IgD-negative memory B cell (primary cell): Measurements from ENCODE around the gene CC2D2A. TPM values are rescaled to one million over a fixed set of nuclear protein-coding genes. Genes with fewer than 3 reads are reported as not detected.
"Not testable (repeated sequence)": the region's sequence is repeated elsewhere in the genome, so short reads cannot be mapped to it uniquely, and the experiment has no call there.

Source experiments
- H3K27ac Mint-ChIP-seq, 3 donors: one replicate each; pipeline ENCODE4 v1.8.0; 2020 to 2022; ENCODE audit warnings: mild to moderate bottlenecking in 3 of 3, mixed read lengths in 3 of 3, moderate library complexity in 1 of 3
- H3K27me3 Mint-ChIP-seq: one replicate; pipeline ENCODE4 v1.8.0; 2021; ENCODE audit warnings: mixed read lengths
- H3K36me3 Mint-ChIP-seq: one replicate; pipeline ENCODE4 v1.8.0; 2020; ENCODE audit warnings: mild to moderate bottlenecking, mixed read lengths
- H3K4me1 Mint-ChIP-seq, 3 donors: one replicate each; pipeline ENCODE4 v1.8.0; 2020 to 2022; ENCODE audit warnings: mixed read lengths in 3 of 3, mild to moderate bottlenecking in 1 of 3
- H3K4me3 Mint-ChIP-seq, 4 donors: one replicate each; pipeline ENCODE4 v1.8.0; 2020 to 2022; ENCODE audit warnings: mild to moderate bottlenecking in 4 of 4, mixed read lengths in 4 of 4, moderate library complexity in 3 of 4
- H3K9me3 Mint-ChIP-seq, 3 donors: one replicate each; pipeline ENCODE4 v1.8.0; 2020 to 2021; ENCODE audit warnings: mixed read lengths in 3 of 3, mild to moderate bottlenecking in 1 of 3
- polyA plus RNA-seq: library from polyadenylated mRNA; unstranded; fragments of 300-500 nt; fragmentation: Illumina TruSeq; gene quantifications from one replicate; pipeline ENCODE4 v1.2.3, GENCODE V29; 2021

The CC2D2A gene
- polyA plus RNA-seq, 1 donor from 2014 or later: not detected

GRCh38 chr4:15517681-15518080 is 48.0 kb downstream of the CC2D2A start:
- H3K27me3 Mint-ChIP-seq, H3K4me3 Mint-ChIP-seq, H3K9me3 Mint-ChIP-seq, H3K4me1 Mint-ChIP-seq, H3K36me3 Mint-ChIP-seq: not testable (repeated sequence)
- H3K27ac Mint-ChIP-seq: peak overlapping the region in 1 of 3 donors; percentile 92

GRCh38 chr4:15521442-15522039 is 51.9 kb downstream of the CC2D2A start:
- Mint-ChIP-seq H3K4me1 (no peaks in the 10 kb centered on the region), H3K9me3 (peaks cover 0 to 9% (median 6%) of the 10 kb centered on the region in 3 donors), H3K4me3 (no peak overlapping the region), H3K27me3 (no peaks in the 10 kb centered on the region), H3K36me3 (no peaks in the 10 kb centered on the region), H3K27ac (no peak overlapping the region)

- H3K27ac Mint-ChIP-seq: no peak overlapping the region
- H3K27me3 Mint-ChIP-seq: no peaks in the 10 kb centered on the region
- peaks cover 1% of the 10 kb centered on the region for H3K36me3 Mint-ChIP-seq
- H3K4me1 Mint-ChIP-seq: no peaks in the 10 kb centered on the region
- no peak overlapping the region for H3K4me3 Mint-ChIP-seq
- H3K9me3 Mint-ChIP-seq: no peaks in the 10 kb centered on the region
Measured at GRCh38 chr4:15525080-15525479, 55.4 kb downstream of the CC2D2A start.

DNA sequence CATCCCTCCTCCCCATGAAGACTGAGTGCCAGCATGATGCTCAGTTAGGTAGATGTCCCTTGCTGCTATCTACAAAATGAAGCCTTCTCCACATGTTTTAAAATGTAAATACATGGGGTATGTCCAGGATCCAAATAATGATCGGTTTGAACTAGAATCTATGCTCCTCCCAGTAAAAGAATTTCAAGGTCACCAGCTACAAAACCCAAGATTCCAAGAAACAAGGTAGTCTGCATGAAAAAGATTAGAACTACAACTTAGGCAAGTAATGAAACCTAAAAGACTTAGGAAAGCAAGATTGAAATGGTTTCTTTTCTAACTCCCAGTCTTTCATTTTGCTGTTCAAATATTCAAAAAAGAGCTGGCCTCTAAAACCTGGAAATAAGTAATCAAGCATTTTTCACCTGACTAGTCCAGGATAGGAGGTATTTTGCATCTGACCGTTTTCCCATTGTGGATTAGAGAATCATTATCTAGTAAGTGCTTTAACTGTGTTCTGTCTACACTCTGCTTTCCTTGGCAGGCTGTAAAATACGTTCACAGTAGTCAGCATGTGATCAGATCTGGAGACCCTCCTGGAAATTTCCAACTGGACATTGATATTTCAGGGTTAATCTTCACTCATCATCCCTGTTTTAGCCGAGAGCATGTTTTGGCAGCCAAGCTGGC is 57.4 kb downstream of the CC2D2A start:
- Mint-ChIP-seq H3K4me3 (no peak overlapping the region), H3K4me1 (no peaks in the 10 kb centered on the region), H3K27me3 (no peaks in the 10 kb centered on the region), H3K36me3 (peaks cover 1% of the 10 kb centered on the region), H3K9me3 (no peaks in the 10 kb centered on the region), H3K27ac (peak overlapping the region in 1 of 3 donors; percentile 14)

- H3K27me3 Mint-ChIP-seq: no peaks in the 10 kb centered on the region
Measured at GRCh38 chr4:15531792-15532191, 62.1 kb downstream of the CC2D2A start.

GRCh38 chr4:15533817-15534216 is 64.1 kb downstream of the CC2D2A start:
- peaks cover 4% of the 10 kb centered on the region for H3K36me3 Mint-ChIP-seq
- no peaks in the 10 kb centered on the region for H3K4me1 Mint-ChIP-seq
- H3K27ac Mint-ChIP-seq: no peak overlapping the region
- H3K4me3 Mint-ChIP-seq: no peak overlapping the region
- no peaks in the 10 kb centered on the region for H3K9me3 Mint-ChIP-seq
- no peaks in the 10 kb centered on the region for H3K27me3 Mint-ChIP-seq

More at GRCh38 chr4:15531792-15532191, 62.1 kb downstream of the CC2D2A start:
- H3K9me3 Mint-ChIP-seq: no peaks in the 10 kb centered on the region
- no peak overlapping the region for H3K4me3 Mint-ChIP-seq
- peaks cover 3% of the 10 kb centered on the region for H3K36me3 Mint-ChIP-seq
- H3K27ac Mint-ChIP-seq: no peak overlapping the region
- no peaks in the 10 kb centered on the region for H3K4me1 Mint-ChIP-seq

DNA sequence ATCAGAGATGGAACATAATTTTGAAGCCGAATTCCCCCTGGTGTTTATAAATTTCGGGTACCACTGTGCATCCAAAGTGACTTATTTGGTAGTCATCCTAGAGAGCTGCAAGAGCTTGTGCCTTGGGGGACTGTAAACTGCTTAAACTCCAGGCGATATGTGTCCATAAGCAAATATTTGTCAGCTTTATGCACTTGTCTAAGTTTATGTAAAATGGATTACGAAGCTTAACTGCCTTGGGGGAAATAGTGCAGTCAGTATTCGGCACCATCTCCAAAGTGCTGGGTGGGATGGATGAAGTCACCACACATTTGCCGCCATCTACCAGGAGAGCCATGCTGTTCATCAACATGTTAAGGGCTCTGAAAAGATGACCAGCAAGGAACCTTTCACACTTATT is 65.9 kb downstream of the CC2D2A start:
- no peak overlapping the region for H3K27ac Mint-ChIP-seq
- no peaks in the 10 kb centered on the region for H3K27me3 Mint-ChIP-seq
- H3K4me3 Mint-ChIP-seq: no peak overlapping the region
- no peaks in the 10 kb centered on the region for H3K4me1 Mint-ChIP-seq
- peaks cover 4% of the 10 kb centered on the region for H3K36me3 Mint-ChIP-seq
- H3K9me3 Mint-ChIP-seq: no peaks in the 10 kb centered on the region

- no peaks in the 10 kb centered on the region for H3K27me3 Mint-ChIP-seq
- H3K4me1 Mint-ChIP-seq: no peaks in the 10 kb centered on the region
- H3K27ac Mint-ChIP-seq: no peak overlapping the region
- peaks cover 7% of the 10 kb centered on the region for H3K36me3 Mint-ChIP-seq
- no peak overlapping the region for H3K4me3 Mint-ChIP-seq
- no peaks in the 10 kb centered on the region for H3K9me3 Mint-ChIP-seq
Measured at GRCh38 chr4:15536552-15537499, 67.1 kb downstream of the CC2D2A start.

GRCh38 chr4:15541941-15542340 is 72.3 kb downstream of the CC2D2A start:
- no peak overlapping the region for H3K27ac Mint-ChIP-seq
- H3K4me1 Mint-ChIP-seq: peaks cover 0 to 1% (median 0%) of the 10 kb centered on the region in 3 donors
- H3K27me3 Mint-ChIP-seq: no peaks in the 10 kb centered on the region
- H3K4me3 Mint-ChIP-seq: no peak overlapping the region
- no peaks in the 10 kb centered on the region for H3K9me3 Mint-ChIP-seq
- H3K36me3 Mint-ChIP-seq: peaks cover 7% of the 10 kb centered on the region

DNA sequence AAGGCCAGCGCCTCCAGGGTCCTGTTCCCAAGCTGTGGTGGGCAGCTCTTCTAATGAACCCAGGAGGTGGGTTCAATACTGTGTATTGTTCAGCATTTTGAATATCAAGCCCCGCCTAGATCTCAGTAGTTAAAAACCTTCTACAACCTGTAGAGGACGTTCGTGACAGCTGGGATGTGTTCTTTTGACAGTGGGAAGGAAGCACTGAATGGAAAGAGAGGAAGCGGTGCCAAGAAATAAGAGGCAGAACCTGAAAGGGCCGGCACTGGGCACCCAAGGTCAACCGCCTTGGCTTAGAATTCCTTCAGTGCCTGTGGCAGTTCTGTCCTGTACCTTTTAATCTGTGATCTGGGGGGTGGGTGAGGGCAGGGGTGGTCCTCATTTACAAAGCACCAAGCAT is 73.1 kb downstream of the CC2D2A start:
- Mint-ChIP-seq H3K9me3 (no peaks in the 10 kb centered on the region), H3K4me3 (no peak overlapping the region), H3K27ac (no peak overlapping the region), H3K27me3 (no peaks in the 10 kb centered on the region), H3K36me3 (peaks cover 5% of the 10 kb centered on the region), H3K4me1 (peaks cover 2 to 4% (median 4%) of the 10 kb centered on the region in 3 donors)

DNA sequence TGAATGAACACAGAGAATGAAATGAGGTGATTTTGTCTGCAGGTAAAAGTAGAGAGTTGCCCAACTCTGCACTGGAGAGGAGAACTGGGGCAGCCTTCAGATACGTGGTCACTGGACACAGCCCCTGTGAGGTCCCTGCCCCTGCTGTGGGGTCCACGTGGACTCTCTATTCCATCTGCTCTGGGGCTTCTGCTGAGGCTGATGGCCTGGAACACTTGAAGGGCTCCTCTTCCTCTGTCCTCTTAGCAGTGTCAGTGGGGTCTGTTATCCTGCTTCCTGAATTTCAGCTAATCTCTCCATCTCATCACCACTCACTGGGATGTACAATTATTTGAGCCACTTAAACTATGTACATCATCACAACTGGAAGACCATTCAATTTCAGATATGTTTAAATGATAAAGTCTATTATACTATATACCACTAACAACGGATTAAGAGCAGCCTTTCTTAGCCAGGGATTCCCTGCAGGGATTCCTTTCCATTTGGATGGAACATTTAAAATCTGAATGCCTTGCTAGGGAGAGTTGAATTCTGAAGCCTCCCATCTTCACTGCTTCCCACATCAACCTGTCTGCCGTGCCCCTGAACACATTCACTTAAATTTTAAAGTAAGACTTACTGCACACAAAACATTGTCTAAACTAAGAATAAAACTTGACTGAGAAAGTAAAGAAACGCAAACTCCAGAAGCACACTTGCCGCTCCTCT is 74.0 kb downstream of the CC2D2A start:
- Mint-ChIP-seq H3K9me3 (no peaks in the 10 kb centered on the region), H3K4me3 (no peak overlapping the region), H3K27me3 (no peaks in the 10 kb centered on the region), H3K36me3 (peaks cover 5% of the 10 kb centered on the region), H3K27ac (no peak overlapping the region), H3K4me1 (peaks cover 2 to 4% (median 4%) of the 10 kb centered on the region in 3 donors)

DNA sequence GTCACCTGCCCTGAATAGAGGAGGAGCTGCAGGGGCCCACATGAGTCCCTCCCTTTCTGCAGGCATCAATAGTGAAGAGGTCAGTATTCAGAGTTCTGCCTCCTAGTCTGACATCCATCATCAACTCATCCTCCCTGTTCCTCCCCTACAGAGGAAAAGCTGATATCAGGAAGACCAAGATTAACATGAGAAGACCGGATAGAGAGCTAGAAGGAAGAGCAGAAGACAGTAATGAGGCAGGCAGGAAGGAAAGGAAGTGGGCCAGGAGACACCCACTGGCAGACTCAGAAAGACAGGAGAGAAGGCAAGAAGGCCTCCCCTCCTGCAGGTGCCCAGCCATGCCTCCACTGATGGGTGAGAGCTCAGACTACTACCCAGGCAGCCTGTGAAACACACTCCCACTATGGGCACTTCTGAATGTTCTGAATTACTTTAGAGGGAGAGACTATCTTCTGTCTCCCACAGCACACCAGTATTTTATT is 74.6 kb downstream of the CC2D2A start:
- peaks cover 7% of the 10 kb centered on the region for H3K36me3 Mint-ChIP-seq
- H3K27me3 Mint-ChIP-seq: no peaks in the 10 kb centered on the region
- no peaks in the 10 kb centered on the region for H3K9me3 Mint-ChIP-seq
- no peak overlapping the region for H3K27ac Mint-ChIP-seq
- peaks cover 2 to 4% (median 4%) of the 10 kb centered on the region in 3 donors for H3K4me1 Mint-ChIP-seq
- H3K4me3 Mint-ChIP-seq: no peak overlapping the region

GRCh38 chr4:15545371-15545770 is 75.7 kb downstream of the CC2D2A start:
- no peak overlapping the region for H3K4me3 Mint-ChIP-seq

DNA sequence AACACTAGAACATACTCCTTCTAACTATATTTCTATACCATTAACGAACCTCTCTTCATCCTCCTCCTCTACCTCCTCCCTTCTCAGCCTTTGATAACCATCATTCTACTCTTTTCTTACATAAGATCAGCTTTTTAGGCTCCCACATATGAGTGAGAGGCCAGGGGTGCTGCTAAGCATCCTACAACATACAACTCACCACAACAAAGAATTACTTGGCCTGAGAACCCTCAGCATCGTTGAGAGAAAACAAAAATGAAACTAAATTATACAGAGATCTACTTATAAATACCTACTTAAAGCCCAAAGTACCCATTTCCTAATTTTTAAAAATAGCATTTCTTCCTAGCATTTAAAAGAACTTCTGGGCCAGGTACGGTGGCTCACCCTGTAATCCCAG is 77.7 kb downstream of the CC2D2A start:
- peak overlapping the region in 1 of 4 donors; percentile 72 for H3K4me3 Mint-ChIP-seq
- H3K36me3 Mint-ChIP-seq: peaks cover 4% of the 10 kb centered on the region
- H3K27me3 Mint-ChIP-seq: no peaks in the 10 kb centered on the region
- H3K4me1 Mint-ChIP-seq: peaks cover 2 to 4% (median 4%) of the 10 kb centered on the region in 3 donors
- peak overlapping the region in 1 of 3 donors; percentile 18 for H3K27ac Mint-ChIP-seq
- no peaks in the 10 kb centered on the region for H3K9me3 Mint-ChIP-seq

More at GRCh38 chr4:15545371-15545770, 75.7 kb downstream of the CC2D2A start:
- no peaks in the 10 kb centered on the region for H3K27me3 Mint-ChIP-seq
- no peak overlapping the region for H3K27ac Mint-ChIP-seq
- peaks cover 7% of the 10 kb centered on the region for H3K36me3 Mint-ChIP-seq
- H3K4me1 Mint-ChIP-seq: peaks cover 2 to 4% (median 4%) of the 10 kb centered on the region in 3 donors
- H3K9me3 Mint-ChIP-seq: no peaks in the 10 kb centered on the region
